ENCODE measurements around the gene IL23A.

DNA sequence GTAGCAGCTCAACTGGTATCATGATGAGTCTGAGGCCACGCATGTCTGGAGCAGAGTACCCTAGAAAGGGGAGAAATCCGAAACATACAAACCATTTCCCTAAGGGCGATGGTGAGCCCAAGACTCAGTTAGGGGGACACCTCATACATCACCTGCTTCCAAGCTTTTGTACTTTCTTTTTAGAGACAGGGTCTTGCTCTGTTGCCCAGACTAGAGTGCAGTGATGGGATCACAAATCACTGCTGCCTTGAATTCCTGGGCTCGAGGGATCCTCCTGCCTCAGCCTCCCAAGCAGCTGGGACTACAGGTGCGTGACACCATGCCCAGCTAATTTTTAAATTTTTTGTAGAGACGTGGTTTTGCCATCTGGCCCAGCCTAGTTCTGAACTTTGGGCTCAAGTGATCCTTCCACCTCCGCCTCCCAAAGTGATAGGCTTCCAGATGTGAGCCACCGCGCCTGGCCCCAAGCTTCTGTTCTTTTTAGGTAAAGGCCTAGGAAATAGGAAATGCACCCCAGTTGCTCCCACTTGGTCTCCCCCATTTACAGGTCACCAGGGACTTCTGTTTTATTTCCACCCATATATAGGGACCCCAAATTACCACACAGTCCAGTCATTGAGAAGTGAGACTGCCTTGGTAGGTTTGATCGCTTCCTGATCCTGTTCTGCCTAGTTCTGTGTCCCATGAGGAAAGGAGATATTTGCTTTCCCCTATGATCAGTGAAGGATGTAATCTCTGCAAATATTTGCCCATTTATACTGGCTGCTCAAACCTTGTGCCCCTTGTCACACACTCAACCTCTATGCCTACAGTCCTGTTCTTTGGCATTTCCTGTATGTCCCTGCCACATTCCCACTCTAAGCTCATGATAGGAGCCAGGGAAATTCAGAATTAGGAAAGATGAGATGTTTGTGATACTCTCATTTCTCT, 23.7 kb downstream of the IL23A start, which contains the start of gene APOF:
- TF ChIP-seq EZH2 (IDR thresholded peaks at IDR 0.05; ENCODE audit: low read depth), result no peak
- TF ChIP-seq, protein P1, sequence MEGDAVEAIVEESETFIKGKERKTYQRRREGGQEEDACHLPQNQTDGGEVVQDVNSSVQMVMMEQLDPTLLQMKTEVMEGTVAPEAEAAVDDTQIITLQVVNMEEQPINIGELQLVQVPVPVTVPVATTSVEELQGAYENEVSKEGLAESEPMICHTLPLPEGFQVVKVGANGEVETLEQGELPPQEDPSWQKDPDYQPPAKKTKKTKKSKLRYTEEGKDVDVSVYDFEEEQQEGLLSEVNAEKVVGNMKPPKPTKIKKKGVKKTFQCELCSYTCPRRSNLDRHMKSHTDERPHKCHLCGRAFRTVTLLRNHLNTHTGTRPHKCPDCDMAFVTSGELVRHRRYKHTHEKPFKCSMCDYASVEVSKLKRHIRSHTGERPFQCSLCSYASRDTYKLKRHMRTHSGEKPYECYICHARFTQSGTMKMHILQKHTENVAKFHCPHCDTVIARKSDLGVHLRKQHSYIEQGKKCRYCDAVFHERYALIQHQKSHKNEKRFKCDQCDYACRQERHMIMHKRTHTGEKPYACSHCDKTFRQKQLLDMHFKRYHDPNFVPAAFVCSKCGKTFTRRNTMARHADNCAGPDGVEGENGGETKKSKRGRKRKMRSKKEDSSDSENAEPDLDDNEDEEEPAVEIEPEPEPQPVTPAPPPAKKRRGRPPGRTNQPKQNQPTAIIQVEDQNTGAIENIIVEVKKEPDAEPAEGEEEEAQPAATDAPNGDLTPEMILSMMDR (conservative IDR thresholded peaks at IDR 0.05), result no peak

Measured in PC-9 (cell line).